ENCODE measurements around the gene TRIM45. TPM values are rescaled to one million over a fixed set of nuclear protein-coding genes. Genes with fewer than 3 reads are reported as not detected.

The TRIM45 gene
- total and polyA plus RNA-seq, 11 donors = 1.4 to 22.2 (median 9.0) TPM

- WGBS, 4 donors = 80 to 89% (median 85%) methylated on average over 2 of the region's 2 CpGs
- TF ChIP-seq, protein P1, sequence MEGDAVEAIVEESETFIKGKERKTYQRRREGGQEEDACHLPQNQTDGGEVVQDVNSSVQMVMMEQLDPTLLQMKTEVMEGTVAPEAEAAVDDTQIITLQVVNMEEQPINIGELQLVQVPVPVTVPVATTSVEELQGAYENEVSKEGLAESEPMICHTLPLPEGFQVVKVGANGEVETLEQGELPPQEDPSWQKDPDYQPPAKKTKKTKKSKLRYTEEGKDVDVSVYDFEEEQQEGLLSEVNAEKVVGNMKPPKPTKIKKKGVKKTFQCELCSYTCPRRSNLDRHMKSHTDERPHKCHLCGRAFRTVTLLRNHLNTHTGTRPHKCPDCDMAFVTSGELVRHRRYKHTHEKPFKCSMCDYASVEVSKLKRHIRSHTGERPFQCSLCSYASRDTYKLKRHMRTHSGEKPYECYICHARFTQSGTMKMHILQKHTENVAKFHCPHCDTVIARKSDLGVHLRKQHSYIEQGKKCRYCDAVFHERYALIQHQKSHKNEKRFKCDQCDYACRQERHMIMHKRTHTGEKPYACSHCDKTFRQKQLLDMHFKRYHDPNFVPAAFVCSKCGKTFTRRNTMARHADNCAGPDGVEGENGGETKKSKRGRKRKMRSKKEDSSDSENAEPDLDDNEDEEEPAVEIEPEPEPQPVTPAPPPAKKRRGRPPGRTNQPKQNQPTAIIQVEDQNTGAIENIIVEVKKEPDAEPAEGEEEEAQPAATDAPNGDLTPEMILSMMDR (IDR thresholded peaks at IDR 0.05) = no peak
- TF ChIP-seq POLR2A (IDR thresholded peaks at IDR 0.05) = no peak
- Histone ChIP-seq H3K4me3 (no peak overlapping the region), H3K36me3 (no peaks in the 10 kb centered on the region), H3K27ac (no peak overlapping the region), H3K9me3 (no peaks in the 10 kb centered on the region), H3K4me1 (peaks cover 0 to 17% (median 0%) of the 10 kb centered on the region in 12 donors), H3K27me3 (no peaks in the 10 kb centered on the region)
- ATAC-seq (no peak), DNase-seq (no peak)
- intact Hi-C loops (cut with DNase I) = no loop called here
Measured at GRCh38 chr1:117150316-117150715, 28.8 kb upstream of the TRIM45 start.

- Histone ChIP-seq H3K9me3 (no peaks in the 10 kb centered on the region), H3K4me1 (peaks cover 0 to 17% (median 0%) of the 10 kb centered on the region in 12 donors), H3K27me3 (no peaks in the 10 kb centered on the region), H3K4me3 (peak overlapping the region in 4 of 12 donors; percentile 34 to 43 (median 40)), H3K27ac (no peak overlapping the region), H3K36me3 (no peaks in the 10 kb centered on the region)
- no peak for ATAC-seq
- intact Hi-C loops (cut with DNase I) = no loop called here
- 56 to 84% (median 78%) methylated on average over 5 of the region's 5 CpGs for WGBS, 4 donors
- no peak for DNase-seq
- TF ChIP-seq, protein P1 (IDR thresholded peaks at IDR 0.05) = no peak
- TF ChIP-seq POLR2A (IDR thresholded peaks at IDR 0.05) = no peak
Measured at GRCh38 chr1:117147856-117148588, 26.5 kb upstream of the TRIM45 start.

DNA sequence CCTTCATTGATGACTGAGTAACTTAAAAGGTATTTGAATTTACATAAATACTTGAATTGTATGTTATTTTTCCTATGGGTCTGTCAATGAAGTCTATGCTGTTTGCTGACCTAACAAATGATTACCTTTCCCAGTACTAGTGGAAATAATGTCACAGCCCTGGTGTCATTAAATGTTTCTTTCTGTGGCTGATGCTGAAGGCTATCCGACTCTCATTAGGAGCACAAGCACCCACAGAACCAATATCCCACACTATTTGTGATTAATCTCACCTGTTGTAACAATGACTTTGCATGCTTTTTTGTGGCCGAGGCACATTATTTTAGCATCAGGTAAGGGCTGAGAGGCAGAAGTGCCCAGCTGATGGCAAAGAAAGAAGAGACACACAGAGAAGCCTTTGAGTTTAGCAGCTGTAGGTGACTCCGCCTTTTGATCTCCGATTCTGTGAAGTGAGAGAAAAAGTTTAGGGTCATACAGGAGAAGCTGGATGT, 25.8 kb upstream of the TRIM45 start:
- peak overlapping the region in 6 of 12 donors; percentile 6 to 43 (median 36) for H3K4me3 ChIP-seq
- H3K27me3 ChIP-seq = no peaks in the 10 kb centered on the region
- H3K9me3 ChIP-seq = no peaks in the 10 kb centered on the region
- intact Hi-C loops (cut with DNase I) = no loop called here
- WGBS, 4 donors = 67 to 89% (median 75%) methylated on average over 4 of the region's 4 CpGs
- H3K4me1 ChIP-seq = peaks cover 0 to 17% (median 0%) of the 10 kb centered on the region in 12 donors
- ATAC-seq = no peak
- peak overlapping the region in 2 of 12 donors; percentile 32 to 45 for H3K27ac ChIP-seq
- DNase-seq = no peak
- H3K36me3 ChIP-seq = no peaks in the 10 kb centered on the region
- no peak for TF ChIP-seq POLR2A (IDR thresholded peaks at IDR 0.05)
- TF ChIP-seq, protein P1 (IDR thresholded peaks at IDR 0.05) = no peak

DNA sequence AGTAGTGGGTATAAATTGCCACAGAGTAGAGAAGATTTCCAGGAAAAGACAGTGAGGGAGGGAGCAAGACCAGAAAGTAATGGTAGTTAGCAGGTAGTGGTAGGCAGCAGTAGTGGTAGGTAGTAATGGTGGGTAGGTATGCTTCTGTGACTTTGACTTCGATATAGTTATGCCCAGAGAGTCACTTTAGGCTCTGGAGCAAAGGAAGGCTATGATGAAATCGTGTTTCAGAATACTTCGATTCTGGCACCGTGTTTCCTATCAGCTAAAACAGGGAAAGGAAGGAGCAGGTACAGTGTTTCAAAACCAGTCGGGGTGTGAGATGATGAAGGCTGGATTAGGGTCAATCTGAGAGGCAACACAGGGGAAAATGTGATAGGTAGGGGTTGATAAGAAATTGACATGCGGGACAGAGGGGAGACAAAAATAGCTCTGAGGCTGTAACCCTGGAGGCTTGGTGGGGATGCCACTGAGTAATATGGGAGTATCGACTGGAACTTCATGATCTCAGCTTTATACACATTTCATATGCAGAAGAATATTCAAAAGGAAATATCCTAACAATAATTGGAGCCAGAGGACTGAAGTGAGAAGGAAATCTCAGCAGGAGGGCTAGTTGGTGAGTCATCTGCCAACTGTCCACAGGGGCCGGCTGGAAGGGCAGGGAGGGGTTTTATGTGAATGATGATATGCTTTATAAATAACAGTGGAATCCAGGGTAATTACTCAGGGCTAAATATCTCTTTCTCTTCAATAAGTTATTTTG, 25.2 kb upstream of the TRIM45 start:
- Histone ChIP-seq H3K4me3 (peak overlapping the region in 7 of 12 donors; percentile 6 to 43 (median 34)), H3K4me1 (peaks cover 0 to 17% (median 0%) of the 10 kb centered on the region in 12 donors), H3K9me3 (no peaks in the 10 kb centered on the region), H3K36me3 (no peaks in the 10 kb centered on the region), H3K27me3 (no peaks in the 10 kb centered on the region), H3K27ac (peak overlapping the region in 4 of 12 donors; percentile 16 to 45 (median 26))
- ATAC-seq (peak; percentile 32 to 66 (median 45)), DNase-seq (no peak)
- WGBS, 4 donors = 30 to 35% (median 31%) methylated on average over 8 of the region's 8 CpGs
- intact Hi-C loops (cut with DNase I) = no loop called here
- TF ChIP-seq, protein P1 (IDR thresholded peaks at IDR 0.05) = no peak
- TF ChIP-seq POLR2A (IDR thresholded peaks at IDR 0.05) = no peak
